OCI-LY1 (cell line): ENCODE data around the gene HES5.

Experiments used
- CTCF ChIP-seq: fragments of 200-600 bp; sonication (generic), shearing (Covaris generic); IDR thresholded peaks from 2 replicates; pipeline ENCODE4 v1.5.1; 2017; ENCODE audit warnings: mild to moderate bottlenecking, antibody characterized with exemption, low read length, moderate library complexity, mixed read lengths
- EZH2 ChIP-seq: fragments of 200-600 bp; sonication (generic), shearing (Covaris generic); IDR thresholded peaks from 2 replicates; pipeline ENCODE4 v1.8.0; 2017; ENCODE audit warnings: borderline replicate concordance, mixed run types, mild to moderate bottlenecking, antibody characterized with exemption, low read length, moderate library complexity, mixed read lengths

DNA sequence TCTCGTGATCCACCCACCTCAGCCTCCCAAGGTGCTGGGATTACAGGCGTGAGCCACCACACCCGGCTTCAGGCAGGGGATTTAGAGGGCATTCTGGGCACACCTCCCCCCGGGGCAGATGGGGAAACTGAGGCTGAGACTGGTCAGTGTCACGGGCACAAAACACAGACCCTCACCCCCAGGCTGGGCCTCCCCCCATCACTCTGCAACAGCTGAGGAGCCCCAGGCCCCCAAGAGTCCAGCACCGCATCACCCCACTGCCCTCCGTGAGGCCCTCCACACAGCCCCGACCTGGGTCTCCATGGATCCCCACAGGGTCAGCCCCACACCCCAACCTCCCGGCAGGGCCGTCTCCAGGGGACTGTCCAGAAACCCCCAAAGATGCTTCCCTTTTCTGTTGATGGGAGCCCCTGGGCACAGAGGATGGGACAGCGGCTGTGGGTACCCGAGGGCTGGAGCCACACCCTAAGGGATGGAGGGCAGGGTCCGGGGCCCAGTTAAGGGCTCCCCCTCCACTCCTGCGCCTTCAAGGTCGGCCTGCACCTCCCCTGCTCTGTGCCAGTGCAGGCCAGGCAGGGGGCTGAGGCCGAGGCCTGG is 37.1 kb upstream of the HES5 start:
- TF ChIP-seq EZH2 (no peak), CTCF (no peak)
